GM18867 (cell line): ENCODE results near the gene BIRC5.
"Not testable (repeated sequence)": the region's sequence is repeated elsewhere in the genome, so short reads cannot be mapped to it uniquely, and the experiment has no call there.

Experiments used
- ATAC-seq: cut with Tn5 transposase; IDR thresholded peaks from one replicate; pipeline ENCODE4 v1.9.1; 2021; ENCODE audit warnings: mild to moderate bottlenecking, moderate library complexity; ENCODE audit not compliant: unreplicated experiment

BIRC5 gene

DNA sequence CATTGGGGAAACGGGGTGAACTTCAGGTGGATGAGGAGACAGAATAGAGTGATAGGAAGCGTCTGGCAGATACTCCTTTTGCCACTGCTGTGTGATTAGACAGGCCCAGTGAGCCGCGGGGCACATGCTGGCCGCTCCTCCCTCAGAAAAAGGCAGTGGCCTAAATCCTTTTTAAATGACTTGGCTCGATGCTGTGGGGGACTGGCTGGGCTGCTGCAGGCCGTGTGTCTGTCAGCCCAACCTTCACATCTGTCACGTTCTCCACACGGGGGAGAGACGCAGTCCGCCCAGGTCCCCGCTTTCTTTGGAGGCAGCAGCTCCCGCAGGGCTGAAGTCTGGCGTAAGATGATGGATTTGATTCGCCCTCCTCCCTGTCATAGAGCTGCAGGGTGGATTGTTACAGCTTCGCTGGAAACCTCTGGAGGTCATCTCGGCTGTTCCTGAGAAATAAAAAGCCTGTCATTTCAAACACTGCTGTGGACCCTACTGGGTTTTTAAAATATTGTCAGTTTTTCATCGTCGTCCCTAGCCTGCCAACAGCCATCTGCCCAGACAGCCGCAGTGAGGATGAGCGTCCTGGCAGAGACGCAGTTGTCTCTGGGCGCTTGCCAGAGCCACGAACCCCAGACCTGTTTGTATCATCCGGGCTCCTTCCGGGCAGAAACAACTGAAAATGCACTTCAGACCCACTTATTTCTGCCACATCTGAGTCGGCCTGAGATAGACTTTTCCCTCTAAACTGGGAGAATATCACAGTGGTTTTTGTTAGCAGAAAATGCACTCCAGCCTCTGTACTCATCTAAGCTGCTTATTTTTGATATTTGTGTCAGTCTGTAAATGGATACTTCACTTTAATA, 10.4 kb downstream of the BIRC5 start:
- ATAC-seq: no peak

DNA sequence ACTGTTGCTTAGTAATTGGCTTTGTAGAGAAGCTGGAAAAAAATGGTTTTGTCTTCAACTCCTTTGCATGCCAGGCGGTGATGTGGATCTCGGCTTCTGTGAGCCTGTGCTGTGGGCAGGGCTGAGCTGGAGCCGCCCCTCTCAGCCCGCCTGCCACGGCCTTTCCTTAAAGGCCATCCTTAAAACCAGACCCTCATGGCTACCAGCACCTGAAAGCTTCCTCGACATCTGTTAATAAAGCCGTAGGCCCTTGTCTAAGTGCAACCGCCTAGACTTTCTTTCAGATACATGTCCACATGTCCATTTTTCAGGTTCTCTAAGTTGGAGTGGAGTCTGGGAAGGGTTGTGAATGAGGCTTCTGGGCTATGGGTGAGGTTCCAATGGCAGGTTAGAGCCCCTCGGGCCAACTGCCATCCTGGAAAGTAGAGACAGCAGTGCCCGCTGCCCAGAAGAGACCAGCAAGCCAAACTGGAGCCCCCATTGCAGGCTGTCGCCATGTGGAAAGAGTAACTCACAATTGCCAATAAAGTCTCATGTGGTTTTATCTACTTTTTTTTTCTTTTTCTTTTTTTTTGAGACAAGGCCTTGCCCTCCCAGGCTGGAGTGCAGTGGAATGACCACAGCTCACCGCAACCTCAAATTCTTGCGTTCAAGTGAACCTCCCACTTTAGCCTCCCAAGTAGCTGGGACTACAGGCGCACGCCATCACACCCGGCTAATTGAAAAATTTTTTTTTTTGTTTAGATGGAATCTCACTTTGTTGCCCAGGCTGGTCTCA, 11.2 kb downstream of the BIRC5 start:
- no peak for ATAC-seq

DNA sequence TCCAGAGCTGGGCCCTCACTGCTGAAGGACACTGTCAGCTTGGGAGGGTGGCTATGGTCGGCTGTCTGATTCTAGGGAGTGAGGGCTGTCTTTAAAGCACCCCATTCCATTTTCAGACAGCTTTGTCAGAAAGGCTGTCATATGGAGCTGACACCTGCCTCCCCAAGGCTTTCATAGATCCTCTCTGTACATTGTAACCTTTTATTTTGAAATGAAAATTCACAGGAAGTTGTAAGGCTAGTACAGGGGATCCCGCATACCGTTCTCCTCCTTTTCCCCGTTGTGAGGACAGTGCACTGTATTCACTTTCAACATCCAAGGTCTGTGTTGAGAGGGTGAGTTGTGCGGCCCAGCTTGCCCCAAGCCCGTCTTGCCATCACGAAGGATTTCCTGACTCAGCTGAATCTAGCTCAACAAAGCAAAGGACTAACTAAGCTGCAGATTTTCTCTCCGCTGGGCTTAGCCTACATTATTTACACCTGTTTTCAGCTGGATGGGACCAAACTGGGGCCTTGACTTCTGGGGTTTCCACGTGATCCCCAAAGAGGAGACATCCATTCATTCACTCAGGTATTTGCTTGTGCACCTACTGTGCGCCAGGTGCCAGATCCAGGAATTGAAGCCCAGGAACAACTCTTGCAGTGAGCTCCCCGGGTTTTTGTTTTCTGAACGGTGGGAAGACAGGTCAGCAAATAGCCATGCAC, 12.2 kb downstream of the BIRC5 start:
- no peak for ATAC-seq

DNA sequence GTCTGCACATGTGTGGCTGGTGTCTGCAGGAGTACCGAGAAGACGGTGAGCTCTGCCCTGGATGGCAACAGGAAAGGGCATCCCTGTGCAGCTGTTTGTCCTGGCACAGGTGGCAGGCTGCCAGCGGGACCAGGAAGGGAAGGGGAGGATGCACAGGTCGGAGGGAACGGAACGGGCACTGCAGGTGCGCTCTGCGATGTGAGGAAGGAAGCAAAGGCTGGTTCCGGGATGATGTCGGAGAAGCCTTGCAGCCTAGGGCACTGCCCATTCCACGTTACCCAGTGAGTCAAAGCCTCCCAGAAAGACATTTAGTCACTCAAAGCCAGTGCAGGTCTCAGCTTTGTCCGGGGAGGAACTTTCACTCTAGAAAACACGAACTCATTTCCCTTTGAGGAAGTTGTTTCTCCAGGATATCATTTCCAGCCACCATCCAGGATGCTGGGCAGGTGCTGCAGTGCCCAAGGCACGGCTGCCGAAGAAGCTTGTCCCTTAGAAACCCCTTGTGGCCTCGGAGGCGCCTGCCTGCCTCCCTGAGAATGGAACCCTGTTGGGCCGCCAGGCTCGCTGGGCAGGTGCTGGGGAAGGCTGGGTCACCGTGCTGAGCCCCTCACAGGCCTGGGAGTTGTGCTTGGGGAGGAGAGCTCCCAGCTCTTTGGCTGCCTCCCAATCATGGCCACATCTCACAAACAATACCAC, 12.9 kb downstream of the BIRC5 start:
- no peak for ATAC-seq

DNA sequence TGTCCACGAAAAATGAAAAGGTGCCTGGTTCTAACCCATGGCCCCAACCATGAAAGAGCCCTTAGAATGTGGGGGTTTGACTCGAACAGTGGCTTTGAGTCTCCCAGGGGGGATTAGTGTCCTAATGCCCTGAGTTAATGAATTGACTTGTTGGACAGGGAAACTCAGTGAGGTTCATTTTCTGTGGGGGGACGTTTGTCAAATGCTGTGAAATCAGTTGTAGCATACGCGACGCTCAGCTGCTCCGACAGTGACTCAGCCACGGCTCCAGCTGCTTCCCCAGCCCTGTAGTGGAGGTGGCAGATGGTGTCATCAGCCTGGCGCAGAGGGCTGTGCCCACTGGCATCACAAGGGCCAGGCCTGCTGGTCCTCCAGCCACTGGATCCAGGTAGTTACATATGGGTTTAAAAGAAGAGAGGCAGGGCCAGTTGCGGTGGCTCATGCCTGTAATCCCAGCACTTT, 13.4 kb downstream of the BIRC5 start:
- ATAC-seq: no peak

DNA sequence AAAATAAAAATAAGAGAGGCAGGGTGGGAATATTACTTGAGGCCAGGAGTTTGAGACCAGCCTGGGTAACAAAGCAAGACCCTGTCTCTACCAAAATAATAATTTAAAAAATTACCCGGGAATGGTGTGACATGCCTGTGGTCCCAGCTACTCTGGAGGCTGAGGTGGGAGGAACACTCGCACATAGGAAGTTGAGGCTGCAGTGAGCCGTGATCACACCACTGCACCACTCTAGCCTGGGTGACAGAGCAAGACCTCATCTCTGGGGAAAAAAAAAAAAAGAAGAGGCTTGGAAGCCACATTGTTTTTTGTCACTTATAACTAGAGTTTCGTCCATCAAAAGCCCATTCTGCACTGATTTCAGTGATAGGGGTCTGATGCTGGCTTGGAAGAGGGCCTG, 14.1 kb downstream of the BIRC5 start:
- no peak for ATAC-seq

DNA sequence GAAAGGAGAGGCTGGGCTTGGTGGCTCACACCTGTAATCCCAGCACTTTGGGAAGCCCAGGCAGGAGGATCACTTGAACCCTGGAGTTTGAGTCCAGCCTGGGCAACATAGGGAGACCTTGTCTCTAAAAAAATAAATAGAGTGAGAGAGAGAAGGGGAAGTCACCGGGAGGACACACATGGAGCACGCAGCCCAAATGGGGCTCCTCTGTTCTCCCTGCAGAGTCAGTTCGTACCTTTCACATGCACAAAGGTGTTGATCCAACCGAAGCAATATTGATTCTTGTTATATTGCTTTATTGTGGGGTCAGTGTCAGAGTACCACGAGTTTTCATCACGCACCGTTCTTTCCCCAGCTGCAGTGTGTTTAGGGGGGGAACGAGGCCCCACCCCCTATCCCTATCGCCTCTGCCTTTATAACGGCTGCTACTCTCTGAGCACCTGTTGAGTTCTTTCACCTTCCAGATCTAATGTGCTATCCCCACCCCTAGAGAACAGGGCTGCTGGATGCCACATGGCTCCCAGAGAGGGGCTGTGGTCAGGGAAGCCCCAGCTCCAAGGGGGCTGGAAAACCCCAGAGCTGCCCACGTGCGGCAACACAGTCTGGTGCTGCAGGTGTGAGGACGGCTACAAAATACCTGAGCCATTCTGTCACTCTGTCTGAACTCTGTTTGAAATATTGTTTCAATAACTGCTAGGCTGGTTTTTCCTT, 16.4 kb downstream of the BIRC5 start:
- ATAC-seq: no peak

DNA sequence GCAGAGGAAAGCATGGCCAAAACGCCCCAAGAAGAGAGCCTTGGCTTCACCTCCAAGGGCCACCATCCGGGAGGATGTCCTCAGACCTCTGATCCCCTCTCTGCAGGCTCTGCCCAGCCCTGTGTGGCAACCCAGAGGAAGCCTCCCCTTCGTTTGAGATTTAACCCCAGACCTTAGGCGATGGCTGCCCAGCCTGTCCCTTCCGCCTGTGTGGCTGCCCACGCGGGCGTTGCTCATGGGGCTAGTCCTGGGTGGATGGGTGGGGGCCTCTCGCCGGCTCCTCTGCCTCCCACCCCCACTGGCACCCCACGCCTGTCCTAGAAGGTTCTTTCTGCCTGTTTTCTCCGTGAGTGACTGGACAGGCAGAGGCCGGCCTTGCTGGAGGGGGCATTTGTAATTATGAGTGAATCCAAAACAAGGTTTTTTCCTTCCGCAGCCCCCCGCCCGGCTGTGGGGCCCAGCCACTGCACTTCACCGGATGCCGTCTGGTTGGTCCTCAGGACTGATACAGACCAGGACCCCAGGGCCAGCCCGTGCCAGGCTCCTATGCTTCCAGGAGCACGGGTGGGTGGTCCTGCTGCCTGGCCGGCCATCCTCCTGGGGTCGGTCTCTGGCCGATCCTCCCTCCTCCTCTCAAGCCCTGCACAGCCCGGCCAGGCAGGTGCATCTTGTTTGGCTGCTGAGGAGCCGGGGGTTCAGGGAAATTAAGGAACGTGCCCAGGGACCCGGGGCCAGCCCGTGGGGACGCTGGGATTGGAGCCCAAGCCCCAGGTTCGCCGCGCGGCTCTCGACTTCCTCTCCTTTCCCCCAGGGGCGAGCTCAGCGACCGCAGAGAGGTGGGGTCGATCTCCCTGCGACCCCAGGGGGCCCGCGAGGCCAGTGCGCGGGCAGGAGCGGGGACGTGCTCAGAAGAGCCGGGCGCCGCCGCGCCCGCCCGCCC, 17.2 kb downstream of the BIRC5 start, which contains the start of gene TMEM235:
TMEM235 (plus strand) TSS at position 636 of the 940 bp plus-strand sequence. CDS start 393 bp downstream, outside the sequence.
- ATAC-seq: no peak

DNA sequence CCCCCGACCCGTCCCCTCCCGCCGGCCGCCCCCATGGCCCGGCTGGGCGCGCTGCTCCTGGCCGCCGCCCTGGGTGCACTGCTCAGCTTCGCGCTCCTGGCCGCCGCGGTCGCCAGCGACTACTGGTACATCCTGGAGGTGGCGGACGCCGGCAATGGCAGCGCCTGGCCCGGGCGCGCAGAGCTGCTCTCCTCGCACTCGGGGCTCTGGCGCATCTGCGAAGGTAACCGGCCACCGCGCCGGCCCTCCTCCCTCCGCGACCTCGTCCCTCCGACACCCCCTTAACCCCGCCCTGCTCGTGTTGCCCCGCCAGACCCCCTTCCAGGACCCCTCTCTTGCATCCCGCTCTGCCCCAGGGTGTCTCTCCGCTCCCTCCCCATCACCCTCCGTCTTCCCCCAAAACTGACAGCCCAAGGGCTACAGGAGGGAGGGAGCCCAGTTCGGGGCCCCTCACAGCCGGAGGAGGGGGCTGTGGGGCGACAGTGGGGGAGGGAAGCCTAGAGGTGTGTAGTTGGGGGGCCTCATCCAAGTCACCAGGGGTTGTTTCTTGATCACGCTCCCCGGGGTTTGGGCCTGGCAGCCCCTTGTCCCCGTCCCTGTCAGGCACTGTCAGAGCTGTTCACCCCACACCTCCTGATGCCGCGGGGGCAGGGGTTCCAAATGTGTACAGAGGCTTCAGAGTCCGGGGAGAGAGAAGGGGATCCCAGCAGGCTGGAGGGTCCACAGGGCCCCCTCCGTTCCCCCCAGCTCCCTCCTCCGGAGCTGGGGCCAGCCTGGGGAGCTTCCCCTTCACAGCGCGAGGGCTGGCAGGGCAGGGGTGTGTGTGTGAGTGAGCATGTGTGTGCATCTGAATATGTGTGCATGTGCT, 18.2 kb downstream of the BIRC5 start:
- no peak for ATAC-seq

DNA sequence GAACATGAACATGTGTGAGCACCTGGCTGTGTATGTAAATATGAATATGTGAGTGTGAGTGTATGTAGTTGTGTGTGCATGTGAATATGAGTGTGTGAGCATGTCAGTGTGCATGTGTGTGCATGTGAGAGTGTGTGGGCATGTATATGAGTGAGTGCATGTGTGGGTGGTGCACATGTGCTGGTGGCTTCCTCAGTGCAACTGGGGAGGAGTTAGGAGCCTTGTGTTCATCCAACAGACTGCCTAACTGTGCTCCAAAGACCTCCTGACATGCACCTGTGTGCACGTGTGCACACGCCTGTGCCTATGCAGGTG, 18.8 kb downstream of the BIRC5 start:
- no peak for ATAC-seq

DNA sequence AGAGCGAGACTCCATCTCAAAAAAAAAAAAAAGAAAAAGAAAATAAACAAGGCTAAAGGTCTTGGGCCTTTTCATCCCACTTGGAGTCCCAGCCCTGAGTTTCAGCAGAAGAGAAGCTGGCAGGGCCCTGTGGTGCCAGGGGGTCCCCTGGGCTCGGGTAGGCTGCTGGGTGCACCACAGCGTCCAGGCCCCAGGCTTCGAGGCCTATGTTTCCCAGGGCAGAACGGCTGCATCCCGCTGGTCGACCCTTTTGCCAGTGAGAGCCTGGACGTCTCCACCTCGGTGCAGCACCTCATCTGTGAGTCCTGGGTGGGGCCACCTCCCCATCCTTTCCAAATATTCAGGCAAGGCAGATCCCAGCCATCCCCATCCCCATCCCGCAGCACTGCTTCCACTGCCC, 19.6 kb downstream of the BIRC5 start:
- ATAC-seq: no peak

DNA sequence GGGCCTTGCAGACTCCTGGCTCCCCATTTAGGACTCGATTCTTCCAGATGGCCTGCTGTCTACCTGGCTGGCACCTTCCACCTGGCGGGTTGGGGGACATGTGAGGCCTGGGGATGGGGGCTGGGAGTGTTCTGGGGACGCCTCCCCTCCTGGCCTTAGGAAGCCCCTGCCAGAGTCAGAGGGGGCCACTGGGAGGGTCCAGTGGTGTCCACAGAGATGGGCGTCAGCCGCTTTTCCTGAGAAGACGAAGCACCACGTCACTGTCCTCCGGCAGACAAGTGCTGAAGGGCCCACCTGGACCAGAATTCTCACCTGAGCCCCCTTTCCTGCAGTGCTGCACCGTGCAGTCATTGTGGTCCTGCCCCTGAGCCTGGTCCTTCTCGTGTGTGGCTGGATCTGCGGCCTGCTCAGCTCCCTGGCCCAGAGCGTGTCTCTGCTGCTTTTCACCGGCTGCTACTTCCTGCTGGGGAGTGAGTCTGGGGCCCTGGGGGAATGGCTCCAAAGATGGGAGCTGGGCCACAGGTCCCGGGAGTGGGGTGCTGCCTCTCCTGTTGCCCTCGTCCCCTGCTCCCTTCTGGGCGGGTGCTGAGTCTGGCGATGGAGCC, 20.3 kb downstream of the BIRC5 start:
- ATAC-seq: no peak

DNA sequence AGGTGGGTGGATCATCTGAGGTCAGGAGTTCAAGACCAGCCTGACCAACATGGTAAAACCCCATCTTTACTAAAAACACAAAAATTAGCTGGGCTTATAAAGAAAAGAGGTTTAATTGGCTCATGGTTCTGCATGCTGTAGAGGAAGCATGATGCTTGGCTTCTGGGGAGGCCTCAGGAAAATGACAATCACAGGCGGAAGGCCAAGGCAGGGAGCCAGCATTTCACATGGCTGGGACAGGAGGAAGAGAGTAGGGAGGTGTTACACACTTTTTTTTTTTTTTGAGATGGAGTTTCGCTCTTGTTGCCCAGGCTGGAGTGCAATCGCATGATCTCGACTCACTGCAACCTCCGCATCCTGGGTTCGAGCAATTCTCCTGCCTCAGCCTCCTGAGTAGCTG, 21.0 kb downstream of the BIRC5 start:
- not testable (repeated sequence) for ATAC-seq

DNA sequence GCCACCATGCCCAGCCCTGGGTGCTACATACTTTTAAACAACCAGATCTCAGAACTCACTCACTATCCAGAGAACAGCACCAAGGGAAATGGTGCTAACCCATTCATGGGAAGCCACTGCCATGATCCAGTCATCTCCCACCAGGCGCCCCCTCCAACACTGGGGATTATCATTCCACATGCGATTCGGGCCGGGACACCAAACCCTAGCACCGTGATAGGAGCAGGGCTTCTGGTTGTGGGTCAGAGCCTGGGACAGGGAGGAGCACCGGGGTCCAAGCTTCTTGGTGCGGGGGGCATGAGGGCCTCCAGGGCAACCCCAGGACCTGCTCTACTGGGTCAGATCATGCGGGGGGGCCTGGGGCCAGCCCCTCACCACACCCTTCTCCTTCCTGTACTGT, 21.8 kb downstream of the BIRC5 start:
- ATAC-seq: no peak

DNA sequence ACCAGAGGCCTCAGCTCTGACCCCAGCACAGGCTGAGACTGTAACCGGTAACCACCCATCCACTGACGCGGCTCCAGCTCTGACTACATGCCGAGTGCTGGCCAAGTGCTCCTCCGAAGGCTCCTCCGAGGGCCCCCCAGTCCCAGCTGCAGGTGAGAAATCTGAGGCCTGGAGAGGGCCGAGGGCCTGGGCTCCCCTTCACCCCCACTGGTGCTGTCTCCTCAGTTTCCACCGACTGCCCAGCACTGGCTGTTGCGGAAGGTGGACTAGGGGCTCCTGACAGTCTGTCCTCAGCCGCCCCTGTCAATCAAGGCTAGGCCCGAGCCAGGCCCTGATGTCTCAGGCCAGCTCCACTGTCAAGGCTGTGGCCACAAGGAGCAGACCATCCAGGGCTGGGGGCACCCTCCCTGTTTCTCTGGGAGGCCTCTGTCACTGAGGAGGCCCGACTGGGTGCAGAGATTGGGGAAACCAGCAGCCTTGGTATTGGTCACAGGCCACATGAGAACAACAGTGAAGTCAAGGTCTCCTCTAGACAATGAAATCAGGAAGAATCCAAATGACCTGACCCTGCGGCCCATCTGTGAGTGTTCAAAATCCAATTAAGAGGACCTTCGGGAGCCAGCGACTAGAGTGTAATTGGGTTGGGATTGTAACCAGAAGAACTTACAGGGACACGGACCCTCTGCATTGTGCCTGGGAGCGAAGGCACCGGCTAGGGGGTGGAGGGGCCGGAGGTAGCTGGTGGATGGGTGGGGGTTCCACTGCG, 22.5 kb downstream of the BIRC5 start:
- ATAC-seq: no peak

DNA sequence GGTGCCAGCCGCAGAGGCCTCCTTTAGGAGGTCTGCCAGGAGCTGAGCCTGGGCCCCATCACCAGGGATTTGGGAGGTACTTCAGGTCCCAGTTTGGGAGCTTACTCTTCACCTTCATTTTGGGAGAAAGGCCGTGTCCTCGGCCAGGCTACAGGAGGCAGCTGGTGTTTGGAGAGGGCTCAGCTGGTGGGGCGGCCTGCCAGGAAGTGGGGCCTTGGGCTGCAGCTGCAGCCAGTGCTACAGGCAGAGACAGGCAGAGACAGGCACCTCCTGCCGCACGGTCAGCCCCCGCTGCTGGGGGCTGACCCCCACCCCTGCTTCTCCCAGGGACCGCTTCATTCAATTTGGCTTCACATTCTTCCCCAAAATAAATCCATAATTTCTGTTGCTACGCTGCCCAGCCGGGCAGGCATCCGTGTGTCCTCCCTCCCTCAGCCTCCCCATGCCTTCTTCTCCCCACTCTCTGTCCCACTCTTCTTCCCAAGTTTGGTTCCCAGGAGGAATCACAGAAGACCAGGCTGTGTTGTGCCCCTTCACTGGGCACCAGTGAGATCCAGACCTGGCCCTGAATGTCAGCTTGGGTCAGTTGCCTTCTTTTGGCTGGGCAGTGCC, 23.5 kb downstream of the BIRC5 start:
- ATAC-seq: no peak
